Liver (tissue), 9 donors: Measurements from ENCODE around the gene CYP2U1. TPM values are rescaled to one million over a fixed set of nuclear protein-coding genes. Genes with fewer than 3 reads are reported as not detected.
"Not testable (repeated sequence)": the region's sequence is repeated elsewhere in the genome, so short reads cannot be mapped to it uniquely, and the experiment has no call there.

ENCODE experiments used
- DNase-seq: peaks from one replicate; pipeline ENCODE4 v3.0.0-alpha.2; 2017; ENCODE audit warnings: low spot score
- H3K27ac ChIP-seq, 2 donors: one replicate each; pipeline ENCODE4 v1.7.0; 2013; ENCODE audit warnings: inconsistent platforms in 2 of 2, low read length in 2 of 2, control low read depth in 1 of 2, low read depth in 1 of 2, mild to moderate bottlenecking in 1 of 2
- H3K27me3 ChIP-seq, 4 donors: one replicate each; pipeline versions ENCODE4 v1.6.1 to v1.7.0; 2013; ENCODE audit warnings: low read length in 3 of 4, inconsistent platforms in 1 of 4, mild to moderate bottlenecking in 1 of 4, moderate library complexity in 1 of 4; ENCODE audit not compliant: control insufficient read depth in 4 of 4, insufficient read depth in 4 of 4
- H3K36me3 ChIP-seq, 4 donors: one replicate each; pipeline versions ENCODE4 v1.6.1 to v1.7.0; 2013; ENCODE audit warnings: low read length in 3 of 4, mild to moderate bottlenecking in 3 of 4, low read depth in 1 of 4, moderate library complexity in 1 of 4; ENCODE audit not compliant: control insufficient read depth in 4 of 4, insufficient read depth in 3 of 4
- H3K4me1 ChIP-seq, 4 donors: one replicate each; pipeline versions ENCODE4 v1.6.1 to v1.7.0; 2013; ENCODE audit warnings: low read length in 3 of 4, mild to moderate bottlenecking in 3 of 4, moderate library complexity in 1 of 4; ENCODE audit not compliant: control insufficient read depth in 4 of 4, insufficient read depth in 4 of 4
- H3K4me3 ChIP-seq, 3 donors: one replicate each; pipeline versions ENCODE4 v1.6.1 to v1.7.0; 2013; ENCODE audit warnings: low read length in 3 of 3, control low read depth in 1 of 3, low read depth in 1 of 3, mild to moderate bottlenecking in 1 of 3
- H3K9ac ChIP-seq, 2 donors: one replicate each; pipeline ENCODE4 v1.7.0; 2013; ENCODE audit warnings: low read length in 2 of 2, mild to moderate bottlenecking in 2 of 2, moderate library complexity in 2 of 2, control low read depth in 1 of 2, low read depth in 1 of 2
- H3K9me3 ChIP-seq, 4 donors: one replicate each; pipeline versions ENCODE4 v1.6.1 to v1.7.0; 2013; ENCODE audit warnings: low read length in 3 of 4; ENCODE audit not compliant: control insufficient read depth in 4 of 4
- ATF3 ChIP-seq: IDR thresholded peaks from 2 replicates; pipeline ENCODE4 v1.6.1; 2016; ENCODE audit warnings: antibody characterized with exemption
- CTCF ChIP-seq: fragments of 150-350 bp; IDR thresholded peaks from 2 replicates; pipeline ENCODE4 v1.5.1; 2017; ENCODE audit warnings: improper control_type of control experiment, low read depth, low read length; ENCODE audit not compliant: missing input control
- EGR1 ChIP-seq, 2 donors: IDR thresholded peaks; 2 replicates each; pipeline ENCODE4 v1.6.1; 2016 to 2018; ENCODE audit warnings: antibody characterized with exemption in 2 of 2, low read depth in 2 of 2
- FOXA1 ChIP-seq: IDR thresholded peaks from 2 replicates; pipeline ENCODE4 v1.6.1; 2016; ENCODE audit warnings: antibody characterized with exemption
- FOXA2 ChIP-seq: IDR thresholded peaks from 2 replicates; pipeline ENCODE4 v1.6.1; 2016; ENCODE audit warnings: antibody characterized with exemption
- GABPA ChIP-seq, 2 donors: IDR thresholded peaks in 1 of 2; conservative IDR thresholded peaks in 1 of 2; 2 replicates each; pipeline ENCODE4 v1.6.1; 2016; ENCODE audit warnings: antibody characterized with exemption in 2 of 2, mild to moderate bottlenecking in 1 of 2, moderate library complexity in 1 of 2
- HNF4A ChIP-seq, 2 donors: conservative IDR thresholded peaks; 2 replicates each; pipeline ENCODE4 v1.6.1; 2016; ENCODE audit warnings: antibody characterized with exemption in 2 of 2, mild to moderate bottlenecking in 2 of 2
- JUND ChIP-seq, 2 donors: IDR thresholded peaks; 2 replicates each; pipeline ENCODE4 v1.6.1; 2016; ENCODE audit warnings: antibody characterized with exemption in 2 of 2
- MAX ChIP-seq: IDR thresholded peaks from 2 replicates; pipeline ENCODE4 v1.6.1; 2016; ENCODE audit warnings: antibody characterized with exemption
- RAD21 ChIP-seq, 2 donors: IDR thresholded peaks; 2 replicates each; pipeline ENCODE4 v1.6.1; 2016; ENCODE audit warnings: antibody characterized with exemption in 2 of 2, mild to moderate bottlenecking in 2 of 2
- RXRA ChIP-seq, 2 donors: IDR thresholded peaks; 2 replicates each; pipeline ENCODE4 v1.6.1; 2017 to 2018; ENCODE audit warnings: antibody characterized with exemption in 2 of 2, mild to moderate bottlenecking in 1 of 2
- SP1 ChIP-seq: IDR thresholded peaks from 2 replicates; pipeline ENCODE4 v1.6.1; 2018; ENCODE audit warnings: antibody characterized with exemption, mild to moderate bottlenecking
- TAF1 ChIP-seq: conservative IDR thresholded peaks from 2 replicates; pipeline ENCODE4 v1.6.1; 2016; ENCODE audit warnings: antibody characterized with exemption, mild to moderate bottlenecking
- YY1 ChIP-seq: IDR thresholded peaks from 2 replicates; pipeline ENCODE4 v1.6.1; 2016; ENCODE audit warnings: antibody characterized with exemption, mild to moderate bottlenecking
- ZBTB33 ChIP-seq: IDR thresholded peaks from 2 replicates; pipeline ENCODE4 v1.6.1; 2016; ENCODE audit warnings: antibody characterized with exemption
- WGBS: extraction: QIAGEN DNeasy Blood & Tissue Kit; methylation state at CpG from one replicate; pipeline ENCODE4 v1.1.7; 2013; 5-methylcytosine and 5-hydroxymethylcytosine counted together
- polyA plus RNA-seq, 2 donors: library from polyadenylated mRNA; stranded (reverse) in 1 of 2; unstranded in 1 of 2; fragments of 200-250 nt in 1 of 2; fragments of >200 nt in 1 of 2; fragmentation: Nextera tagmentation in 1 of 2; extraction: Ambion mirVana in 1 of 2; gene quantifications; one replicate each; pipeline versions ENCODE4 v1.2.1 to v1.2.3, GENCODE V29; 2013 to 2015
- total RNA-seq, 2 donors: library from RNA; depleted of rRNA; stranded (reverse); fragments of >200 nt; gene quantifications; one replicate each; pipeline ENCODE4 v1.2.3, GENCODE V29; 2014
- donor health status: healthy.
- donor health status: healthy.
- donor health status: healthy.
- donor health status: healthy.
- donor health status: healthy.

The CYP2U1 gene
- total and polyA plus RNA-seq, 4 donors: 2.0 to 4.9 (median 3.2) TPM

GRCh38 chr4:107922486-107923473 is 8.6 kb upstream of the CYP2U1 start:
- WGBS: 45% methylated on average over 4 of the region's 4 CpGs
- no peak for TF ChIP-seq ATF3
- TF ChIP-seq JUND (IDR thresholded peaks at IDR 0.05): peak in 1 of 2 donors; percentile 19
- no peak for TF ChIP-seq FOXA1
- TF ChIP-seq ZBTB33: no peak
- no peak for TF ChIP-seq EGR1 (IDR thresholded peaks at IDR 0.05; ENCODE audit: low read depth in 2 of 2)
- peak in 1 of 2 donors; percentile 67 for TF ChIP-seq RXRA (IDR thresholded peaks at IDR 0.05)
- TF ChIP-seq CTCF: no peak
- no peak for TF ChIP-seq SP1
- TF ChIP-seq YY1: peak; percentile 41
- no peak for TF ChIP-seq TAF1
- peak in 1 of 2 donors; percentile 6 for TF ChIP-seq RAD21 (IDR thresholded peaks at IDR 0.05)
- TF ChIP-seq FOXA2: no peak
- TF ChIP-seq MAX: no peak
- TF ChIP-seq HNF4A (conservative IDR thresholded peaks at IDR 0.05): peak; percentile 42 to 59
- no peak for TF ChIP-seq GABPA (IDR thresholded peaks at IDR 0.05 in 1 of 2, conservative IDR thresholded peaks at IDR 0.05 in 1 of 2)
- H3K27ac ChIP-seq: peak overlapping the region; percentile 46 to 70

GRCh38 chr4:107925713-107926112 is 5.6 kb upstream of the CYP2U1 start:
- H3K36me3 ChIP-seq, H3K27me3 ChIP-seq, H3K27ac ChIP-seq, H3K9me3 ChIP-seq, H3K4me3 ChIP-seq, DNase-seq, H3K4me1 ChIP-seq, H3K9ac ChIP-seq: not testable (repeated sequence)

More at GRCh38 chr4:107922486-107923473, 8.6 kb upstream of the CYP2U1 start:
- Histone ChIP-seq H3K4me3 (no peak overlapping the region), H3K27me3 (no peaks in the 10 kb centered on the region), H3K4me1 (peaks cover 0 to 9% (median 4%) of the 10 kb centered on the region in 4 donors), H3K36me3 (no peaks in the 10 kb centered on the region), H3K9ac (no peak overlapping the region), H3K9me3 (peaks cover 0 to 5% (median 0%) of the 10 kb centered on the region in 4 donors)
- no peak for DNase-seq

- H3K36me3 ChIP-seq, DNase-seq, H3K27me3 ChIP-seq, H3K9me3 ChIP-seq, H3K9ac ChIP-seq, H3K27ac ChIP-seq, H3K4me3 ChIP-seq: not testable (repeated sequence)
- WGBS: 85% methylated on average over 4 of the region's 4 CpGs
- peaks cover 2 to 16% (median 5%) of the 10 kb centered on the region in 4 donors for H3K4me1 ChIP-seq
Observed at GRCh38 chr4:107926875-107927274, 4.5 kb upstream of the CYP2U1 start.
